ENCODE measurements around the gene SRSF7.
"Not testable (repeated sequence)": the region's sequence is repeated elsewhere in the genome, so short reads cannot be mapped to it uniquely, and the experiment has no call there.

The SRSF7 gene

DNA sequence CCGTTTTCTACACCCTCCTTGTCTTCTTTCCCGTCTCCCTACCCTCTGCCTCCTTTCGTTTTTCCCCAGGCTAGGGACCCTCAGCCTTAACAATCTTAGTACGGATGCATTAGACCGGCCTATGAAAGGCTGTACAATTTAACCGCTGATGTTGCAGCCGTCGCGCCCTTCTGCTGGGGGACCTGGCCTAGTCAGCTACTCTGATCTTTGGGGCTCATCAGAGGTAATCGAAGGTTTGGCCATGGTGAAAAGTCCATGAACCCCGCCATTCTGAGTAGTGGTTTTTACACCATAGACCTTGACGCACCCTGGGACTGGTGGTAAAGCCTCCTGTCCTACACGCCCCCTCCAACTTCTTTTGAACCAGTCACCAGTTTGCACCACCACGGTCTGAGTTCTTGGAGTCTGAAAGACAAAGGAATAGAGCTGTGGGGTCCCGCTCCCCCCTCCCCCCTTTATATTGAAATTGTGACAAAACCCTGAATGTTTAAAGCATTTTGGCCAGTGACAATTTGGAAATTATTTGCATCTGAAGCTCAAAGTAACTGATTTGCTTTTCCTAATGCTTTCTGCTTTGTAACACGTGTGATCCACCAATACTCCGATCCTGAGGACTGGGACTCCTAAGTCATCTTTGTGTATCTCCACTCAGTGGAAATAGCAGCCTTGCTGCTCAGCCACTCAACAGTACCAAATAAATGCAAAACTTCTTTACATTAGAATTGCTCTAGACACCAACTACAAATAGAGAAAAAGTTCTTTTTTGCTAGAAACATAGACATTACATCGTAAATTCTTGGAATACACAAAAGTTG is 642 bp upstream of the SRSF7 start:
- no peak for DNase-seq

DNA sequence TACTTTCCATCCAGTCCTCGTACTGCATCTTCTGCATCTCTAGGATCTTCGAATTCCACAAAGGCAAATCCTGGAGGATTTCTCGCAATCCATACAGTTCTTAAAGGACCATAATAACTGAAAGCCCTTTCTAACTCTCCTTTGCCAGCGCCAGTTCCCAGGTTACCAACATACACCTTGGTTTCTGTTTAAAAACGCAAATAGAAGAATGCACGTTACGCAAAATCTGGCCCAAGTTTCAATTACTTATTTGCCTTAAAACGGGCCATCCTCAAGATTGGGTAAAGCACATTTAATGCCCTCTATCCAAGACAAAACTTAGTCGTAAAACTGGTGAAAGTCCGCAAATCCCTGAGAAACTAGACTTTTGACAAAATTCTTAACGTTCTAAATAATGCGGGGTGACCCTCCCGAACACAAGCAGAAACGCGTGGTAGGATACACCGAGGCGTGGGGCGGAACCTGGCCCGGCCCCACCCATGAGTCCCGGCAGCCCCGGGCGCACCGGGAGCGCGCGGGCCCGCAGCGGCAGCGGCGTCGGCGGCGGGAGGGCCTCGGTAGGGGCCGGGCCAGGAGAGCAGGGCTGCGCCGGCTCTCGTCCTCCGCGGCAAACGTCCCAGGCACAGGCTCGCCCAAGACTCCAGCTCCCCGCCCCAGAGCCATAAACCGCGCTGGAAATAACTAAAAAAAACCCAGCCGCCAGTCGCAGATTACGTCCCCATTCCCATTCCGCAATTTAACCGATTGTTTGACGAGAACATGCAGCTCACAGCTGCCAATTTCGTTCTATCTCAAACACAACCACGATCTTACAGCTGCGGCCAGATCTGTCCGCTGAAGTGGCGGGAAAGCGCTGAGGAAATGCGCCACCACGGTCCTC is 910 bp downstream of the SRSF7 start:
- peak; percentile 51 for DNase-seq

DNA sequence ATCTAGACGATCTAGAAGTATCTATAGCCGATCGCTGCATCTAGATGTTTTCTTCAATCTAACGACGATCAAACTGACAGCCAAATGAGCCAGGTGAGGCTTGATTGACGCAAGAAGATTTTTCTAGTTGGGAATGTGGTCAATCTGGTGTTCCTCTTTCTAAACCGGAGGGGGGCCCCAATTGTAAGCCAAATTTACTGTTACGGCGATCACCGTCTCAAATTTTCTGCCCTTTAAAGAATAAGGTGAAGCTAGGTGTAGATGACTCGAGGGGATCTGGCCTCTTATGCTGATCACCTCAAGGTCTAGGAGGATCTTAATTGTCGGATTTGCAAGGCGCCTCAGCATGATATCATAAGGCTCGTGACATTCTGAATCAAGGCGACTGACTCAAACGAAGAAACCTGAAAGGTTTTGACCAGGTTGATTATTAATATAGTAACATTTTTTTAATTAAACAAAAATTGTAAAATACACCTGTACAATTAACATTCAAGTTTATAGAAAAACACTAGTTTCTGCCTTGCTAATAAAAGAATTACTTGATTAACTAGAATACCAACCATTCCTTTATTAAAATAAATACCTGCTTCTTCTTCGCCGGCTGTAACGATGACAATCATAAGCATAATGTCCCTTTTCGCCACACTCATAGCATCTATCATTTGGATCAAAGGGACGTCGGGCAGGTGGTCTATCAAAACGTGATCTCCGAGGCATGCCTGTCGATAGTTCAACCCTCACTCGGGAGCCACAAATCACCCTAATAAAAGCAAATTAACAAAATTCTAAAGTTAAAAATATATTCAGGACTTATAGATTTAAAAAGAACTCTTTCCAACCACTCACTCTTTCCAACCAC is 2.0 kb downstream of the SRSF7 start:
- no peak for DNase-seq

DNA sequence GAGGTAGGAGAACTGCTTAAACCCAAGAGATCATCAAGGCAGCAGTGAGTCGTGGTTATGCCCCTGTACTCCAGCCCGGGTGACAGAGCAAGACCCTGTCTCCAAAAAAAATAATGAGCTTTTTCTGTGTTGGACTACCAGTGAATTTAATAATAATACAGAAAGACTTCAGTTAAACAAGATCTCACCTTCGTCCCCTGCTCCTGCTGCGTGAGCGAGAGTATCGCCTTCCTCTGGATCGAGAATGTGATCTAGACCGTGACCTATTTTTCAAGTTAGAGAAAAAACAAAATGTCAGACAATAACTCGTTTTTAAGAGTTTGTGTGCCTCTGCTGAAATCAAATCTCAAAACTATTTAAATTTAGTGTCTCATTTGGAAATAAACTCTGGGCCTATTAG is 2.8 kb downstream of the SRSF7 start:
- DNase-seq: no peak

DNA sequence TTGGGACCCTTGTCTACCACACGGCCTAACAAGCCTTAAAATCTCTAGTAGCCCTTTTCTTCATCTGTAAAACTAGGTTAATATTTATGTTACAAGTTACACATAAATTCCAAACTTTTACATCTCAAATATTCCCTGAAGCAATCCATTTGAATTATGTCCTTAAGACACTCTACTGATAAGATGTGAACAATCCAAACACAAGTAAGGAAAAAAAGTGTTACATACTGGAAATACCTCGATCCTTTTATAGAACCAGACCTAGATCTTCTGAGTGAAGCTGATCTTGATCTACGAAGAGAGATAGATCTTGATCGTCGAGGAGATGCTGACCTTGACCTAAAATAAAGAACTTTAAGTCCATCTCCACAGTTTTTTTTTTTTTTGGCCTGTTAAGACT is 3.3 kb downstream of the SRSF7 start:
- DNase-seq: no peak

DNA sequence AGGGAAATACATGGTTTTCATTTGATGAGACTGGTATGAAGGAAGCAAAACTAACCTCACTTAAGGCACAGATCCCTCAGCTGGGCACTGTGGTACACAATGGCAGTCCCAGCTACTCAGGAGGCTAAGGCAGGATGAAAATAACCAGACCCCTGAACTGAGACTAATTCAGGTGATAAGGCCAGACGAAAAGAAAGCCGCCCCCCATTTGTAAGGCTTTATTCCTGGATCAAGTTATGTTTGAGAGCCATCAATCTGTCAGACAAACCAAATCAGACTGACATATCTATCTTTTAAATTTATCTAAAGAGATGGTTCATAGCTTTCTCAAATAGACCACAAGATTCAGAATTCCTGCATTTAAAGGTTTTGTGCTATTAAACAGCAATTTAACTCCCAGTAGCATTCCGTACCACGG is 4.1 kb downstream of the SRSF7 start:
- DNase-seq: no peak

DNA sequence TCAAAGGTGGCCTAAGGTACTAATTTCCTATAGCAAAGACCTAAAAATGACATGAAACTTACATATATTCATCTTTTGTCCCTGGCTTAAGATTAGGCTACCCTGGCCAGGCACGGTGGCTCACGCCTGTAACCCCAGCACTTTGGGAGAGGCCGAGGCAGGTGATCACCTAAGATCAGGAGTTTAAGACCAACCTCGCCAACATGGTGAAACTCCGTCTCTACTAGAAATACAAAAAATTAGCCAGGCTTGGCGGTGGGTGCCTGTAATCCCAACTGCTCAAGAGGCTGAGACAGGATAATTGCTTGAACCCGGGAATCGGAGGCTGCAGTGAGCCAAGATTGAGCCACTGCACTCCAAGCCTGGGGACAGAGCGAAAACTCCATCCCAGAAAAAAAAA is 5.9 kb downstream of the SRSF7 start:
- DNase-seq: no peak

DNA sequence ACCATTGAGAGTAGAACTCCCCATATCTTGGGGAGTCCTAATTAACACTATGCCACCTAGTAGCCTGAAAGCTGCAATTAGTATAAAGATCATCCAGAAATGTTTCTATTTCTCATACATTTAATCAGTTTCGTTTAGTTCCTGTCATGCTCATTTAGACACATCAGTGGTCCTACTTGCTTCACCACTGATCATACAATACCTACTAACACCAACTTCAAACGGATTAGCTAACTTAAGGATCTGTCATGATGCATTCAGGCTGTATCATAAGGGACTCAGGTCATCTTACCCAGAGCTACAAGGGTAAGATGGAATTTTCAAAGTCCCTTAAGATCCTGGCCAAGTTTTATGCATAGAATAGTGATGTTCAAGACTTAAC is 6.8 kb downstream of the SRSF7 start:
- DNase-seq: no peak

DNA sequence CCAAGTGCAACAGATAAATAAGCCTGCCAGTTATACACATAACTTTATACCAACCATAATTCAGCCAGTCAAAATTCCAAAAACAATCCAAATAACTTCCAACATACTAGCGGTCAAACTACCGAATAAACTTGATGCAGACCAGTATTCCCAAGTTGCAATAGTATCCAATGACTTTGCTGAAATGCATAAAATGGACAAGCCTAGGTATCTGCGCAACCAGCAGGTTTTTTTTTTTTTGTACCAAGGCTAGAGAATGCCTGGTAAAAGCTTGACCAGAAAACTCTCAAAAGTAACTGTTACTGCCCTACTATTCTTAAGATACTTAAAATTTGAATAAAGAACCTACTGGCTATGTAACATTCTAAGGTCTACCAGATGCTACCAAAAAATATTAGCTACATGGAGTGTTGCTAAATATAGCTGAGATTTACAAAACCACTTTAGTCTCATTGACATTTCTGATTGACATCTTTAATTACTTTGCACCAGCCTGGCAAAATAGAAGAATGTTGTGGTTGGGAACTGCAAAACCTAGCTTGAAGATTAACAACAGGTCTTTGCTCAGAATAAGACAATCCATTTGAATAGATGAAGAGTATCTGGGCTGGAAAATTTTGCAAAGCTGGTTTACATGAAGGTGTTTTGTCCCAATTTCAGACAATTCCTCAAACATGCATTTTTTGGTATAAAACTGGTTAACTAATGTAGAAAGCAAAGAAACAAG is 7.3 kb downstream of the SRSF7 start:
- DNase-seq: no peak

DNA sequence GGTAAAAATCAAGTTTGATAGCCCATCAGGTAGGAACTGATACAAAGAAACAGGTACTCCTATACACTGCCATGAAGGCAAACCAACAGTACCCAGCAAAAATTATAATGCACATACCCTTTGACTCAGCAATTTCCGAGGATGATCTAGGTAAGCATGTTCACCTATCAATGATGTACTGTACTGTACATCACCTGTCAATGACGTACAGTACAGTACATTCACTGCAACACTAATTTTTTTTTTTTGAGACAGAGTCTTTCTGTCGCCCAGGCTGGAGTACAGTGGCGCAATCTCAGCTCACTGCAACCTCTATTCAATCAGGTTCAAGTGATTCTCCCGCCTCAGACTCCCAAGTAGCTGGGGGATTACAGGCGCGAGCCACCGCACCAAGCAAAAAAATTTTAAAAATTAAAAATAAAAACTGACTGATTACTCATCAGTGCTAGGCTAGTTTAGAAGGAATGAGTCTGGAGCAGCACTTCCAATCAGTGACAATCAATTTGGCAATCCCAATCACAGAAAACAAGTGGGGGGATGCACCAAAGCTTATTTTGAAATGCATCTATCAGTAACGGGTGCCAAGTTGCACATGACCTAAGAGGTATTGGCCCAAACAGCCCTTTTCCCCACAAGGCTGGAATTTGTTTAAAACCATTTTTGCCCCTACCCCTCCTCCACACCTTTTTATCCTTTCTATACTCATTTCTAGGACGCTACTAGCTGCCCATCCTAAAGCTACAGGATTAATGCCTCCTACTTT is 8.2 kb downstream of the SRSF7 start:
- DNase-seq: no peak

DNA sequence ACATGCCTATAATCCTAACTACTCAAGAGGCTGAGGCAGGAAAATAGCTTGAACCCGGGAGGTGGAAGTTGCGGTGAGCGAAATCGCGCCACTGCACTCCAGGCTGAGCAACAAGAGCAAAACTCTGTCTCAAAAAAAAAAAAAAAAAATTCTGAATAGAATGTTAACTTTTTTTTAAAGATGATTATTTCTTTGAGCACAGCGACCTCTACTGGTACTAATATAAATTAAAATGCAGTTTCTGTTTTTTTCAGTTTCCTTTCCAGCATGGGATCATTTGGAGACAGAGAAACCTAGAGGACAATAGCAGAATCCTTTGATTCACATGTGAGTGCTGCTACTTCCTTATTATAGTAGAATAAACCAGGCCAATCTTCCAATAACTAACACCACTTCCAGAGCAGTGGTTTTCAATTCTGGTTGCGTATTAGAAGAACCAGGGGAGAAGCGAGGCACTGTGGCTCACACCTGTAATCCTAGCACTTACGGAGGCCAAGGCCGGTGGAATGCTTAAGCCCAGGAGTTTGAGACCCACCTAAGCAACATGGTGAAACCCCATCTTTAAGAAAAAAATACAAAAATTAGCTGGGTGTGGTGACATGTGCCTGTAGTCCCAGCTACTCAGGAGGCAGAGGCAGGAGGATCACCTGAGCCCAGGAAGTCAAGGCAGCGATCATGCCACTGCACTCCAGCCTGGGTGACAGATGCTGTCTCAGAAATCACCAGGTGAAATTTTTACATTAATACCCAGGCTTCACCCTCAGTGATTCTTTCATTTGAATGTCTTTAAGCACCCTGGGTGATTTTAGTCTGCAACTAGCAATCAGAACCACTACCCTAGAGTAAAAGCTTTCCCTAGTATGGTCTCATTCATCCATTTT is 10.1 kb downstream of the SRSF7 start:
- peak; percentile 54 for DNase-seq

DNA sequence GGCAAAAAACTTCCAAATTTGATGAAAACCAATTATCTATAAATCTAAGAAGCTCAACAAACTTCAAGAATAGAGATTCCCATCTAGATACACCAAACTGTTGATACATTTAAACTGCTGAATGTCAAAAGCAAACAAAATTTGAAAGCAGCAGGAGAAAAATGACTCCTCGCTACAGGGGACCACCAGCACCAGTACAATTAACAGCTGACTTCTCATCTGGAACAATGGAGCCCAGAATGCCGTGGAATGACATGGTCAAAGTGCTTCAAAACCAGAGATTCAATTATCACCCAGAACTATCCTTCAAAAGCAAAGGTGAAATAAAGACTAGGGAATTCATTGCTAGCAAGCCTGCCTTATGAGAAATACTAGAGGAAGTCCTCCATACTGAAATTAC is 11.6 kb downstream of the SRSF7 start:
- DNase-seq: no peak

DNA sequence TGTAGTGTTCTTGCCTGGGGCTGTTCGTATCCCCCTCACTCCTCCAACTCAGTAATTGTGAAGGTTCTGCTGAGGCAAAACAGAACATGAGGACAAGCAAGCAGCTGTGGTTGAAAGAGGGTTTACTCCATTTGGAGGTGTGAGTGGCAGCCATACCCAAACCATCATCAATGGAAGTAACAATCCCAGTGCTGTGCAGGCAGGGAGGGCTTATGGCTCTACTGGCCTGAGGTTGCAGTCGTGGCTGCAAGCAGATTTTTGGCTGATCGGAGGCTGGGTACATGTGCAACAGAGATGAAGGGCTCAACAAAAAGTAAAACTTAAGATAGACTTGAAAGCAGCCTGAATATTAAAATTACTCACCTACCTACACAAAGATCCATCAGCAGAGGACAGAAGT is 13.2 kb downstream of the SRSF7 start:
- DNase-seq: no peak

DNA sequence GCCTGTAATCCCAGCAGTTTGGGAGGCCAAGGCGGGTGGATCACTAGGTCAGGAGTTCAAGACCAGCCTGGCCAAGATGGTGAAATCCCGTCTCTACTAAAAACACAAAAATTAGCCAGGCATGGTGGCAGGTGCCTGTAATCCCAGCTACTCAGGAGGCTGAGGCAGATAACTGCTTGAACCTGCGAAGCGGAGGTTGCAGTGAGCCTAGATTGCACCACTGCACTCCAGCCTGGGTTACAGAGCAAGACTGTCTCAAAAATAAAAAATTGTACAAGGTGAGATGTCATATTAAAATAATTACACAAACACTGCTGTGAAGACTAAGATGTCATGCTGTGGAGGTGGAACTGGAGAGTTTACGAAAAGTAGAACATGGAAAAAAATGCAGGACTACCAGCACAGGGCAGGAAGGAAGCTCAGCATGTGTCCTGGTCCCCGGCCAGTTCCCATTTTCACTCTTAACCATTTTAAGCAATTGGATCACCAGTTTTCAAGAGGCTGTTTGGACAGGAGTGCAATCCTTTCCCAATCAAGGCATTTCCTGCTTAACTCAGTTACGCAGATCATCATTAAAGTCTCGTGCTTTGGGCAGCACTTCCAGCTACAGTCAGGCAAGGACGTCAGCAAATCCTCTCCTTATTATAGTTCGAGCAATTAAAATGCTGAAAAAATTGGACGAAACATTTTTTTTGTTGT is 14.0 kb downstream of the SRSF7 start:
- DNase-seq: not testable (repeated sequence)

DNA sequence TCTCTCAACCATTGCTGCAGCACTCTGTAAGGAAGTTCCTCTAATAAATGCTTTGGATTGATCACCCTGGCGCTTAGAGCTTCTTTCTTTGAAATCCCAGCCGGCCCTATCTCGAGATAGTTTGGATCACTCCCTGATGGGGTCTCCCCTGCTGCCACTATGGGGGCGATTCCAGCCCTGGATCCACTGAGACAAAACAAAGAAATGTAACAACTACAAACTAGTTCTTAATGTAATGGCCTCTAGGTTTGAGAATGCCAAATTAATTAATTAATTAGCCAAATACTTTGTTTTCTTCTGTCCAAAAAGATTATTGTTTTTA is 15.2 kb downstream of the SRSF7 start:
- no peak for DNase-seq

DNA sequence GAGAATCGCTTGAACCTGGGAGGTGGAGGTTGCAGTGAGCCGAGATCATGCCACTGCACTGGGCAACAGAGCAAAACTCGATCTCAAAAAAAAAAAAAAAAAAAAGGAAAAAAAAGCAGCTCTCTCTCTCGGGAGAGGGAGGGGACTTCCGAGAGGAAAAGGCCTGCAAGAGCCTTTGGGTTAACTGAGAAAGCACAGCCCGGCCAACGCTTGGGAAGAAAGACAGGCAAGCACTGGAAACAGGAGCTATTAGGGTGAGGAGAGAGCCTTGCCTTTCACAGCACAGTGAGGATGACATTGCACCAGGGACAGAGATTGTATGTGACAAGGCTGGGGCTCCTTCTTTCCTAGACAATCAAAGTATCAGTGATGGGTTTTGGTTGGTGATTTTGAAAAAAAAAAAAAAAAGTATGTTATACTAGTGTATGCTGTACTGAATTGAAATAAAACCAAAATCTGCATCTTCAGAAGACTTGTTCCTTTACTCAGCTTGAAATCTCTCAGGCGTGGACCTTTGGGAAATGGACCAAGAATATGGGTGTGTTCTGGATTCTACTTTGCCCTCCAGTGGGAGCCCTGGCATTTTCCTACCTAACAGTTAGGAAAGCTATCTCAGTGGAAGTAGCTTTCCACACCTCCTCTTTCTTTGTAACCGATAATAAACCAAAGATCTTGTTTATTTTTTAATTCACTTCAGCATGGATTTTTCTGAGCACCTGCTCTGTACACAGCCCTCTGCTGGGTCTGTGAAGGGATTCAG is 16.7 kb downstream of the SRSF7 start:
- DNase-seq: no peak

DNA sequence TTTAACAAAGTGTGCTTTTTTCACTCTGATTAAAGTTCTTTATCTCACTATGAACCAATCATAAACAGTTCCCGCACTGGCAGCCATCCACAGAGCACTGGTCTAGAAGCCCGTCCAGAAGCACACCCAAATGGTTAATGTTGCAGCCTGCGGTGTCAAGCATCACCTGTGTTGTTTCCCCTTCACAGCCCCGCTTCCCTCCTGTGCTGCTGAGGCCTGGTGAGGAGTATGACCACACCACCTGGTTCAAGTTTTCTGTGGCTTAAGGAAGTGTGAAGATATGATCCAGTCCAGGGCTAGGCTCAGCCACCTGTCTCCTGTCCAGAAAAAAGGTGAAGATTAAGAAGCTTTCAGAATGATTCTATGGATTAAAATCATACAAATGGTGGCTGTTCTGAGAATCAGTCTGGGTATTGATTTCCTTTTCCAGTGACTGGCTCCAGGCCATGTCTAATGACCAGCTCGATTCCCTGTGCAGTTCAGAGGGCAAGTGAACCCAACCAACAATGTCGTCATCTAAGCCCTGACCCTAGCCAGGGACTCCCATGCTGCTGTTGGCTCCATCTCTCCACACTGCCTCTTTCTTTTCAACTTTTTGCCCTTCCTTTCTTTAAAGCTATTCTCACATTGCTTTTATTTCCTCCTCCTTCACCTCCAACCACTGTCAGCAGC is 17.7 kb downstream of the SRSF7 start:
- no peak for DNase-seq

DNA sequence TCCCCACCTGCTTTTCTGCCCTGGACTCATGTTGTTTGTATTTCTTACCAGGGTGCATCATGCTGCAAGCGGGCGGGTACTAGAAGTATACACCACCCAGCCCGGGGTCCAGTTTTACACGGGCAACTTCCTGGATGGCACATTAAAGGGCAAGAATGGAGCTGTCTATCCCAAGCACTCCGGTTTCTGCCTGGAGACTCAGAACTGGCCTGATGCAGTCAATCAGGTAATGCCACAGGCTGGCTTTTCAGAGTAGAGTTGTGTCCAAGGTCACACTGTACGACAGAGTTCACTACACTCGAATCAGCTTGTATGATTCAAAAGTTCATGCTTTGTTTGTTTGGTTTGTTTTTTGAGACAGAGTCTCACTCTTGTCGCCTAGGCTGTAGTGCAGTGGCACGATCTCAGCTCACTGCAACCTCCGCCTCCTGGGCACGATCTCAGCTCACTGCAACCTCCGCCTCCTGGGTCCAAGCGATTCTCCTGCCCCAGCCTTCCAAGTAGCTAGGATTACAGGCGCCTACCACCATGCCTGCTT is 19.4 kb downstream of the SRSF7 start:
- no peak for DNase-seq

DNA sequence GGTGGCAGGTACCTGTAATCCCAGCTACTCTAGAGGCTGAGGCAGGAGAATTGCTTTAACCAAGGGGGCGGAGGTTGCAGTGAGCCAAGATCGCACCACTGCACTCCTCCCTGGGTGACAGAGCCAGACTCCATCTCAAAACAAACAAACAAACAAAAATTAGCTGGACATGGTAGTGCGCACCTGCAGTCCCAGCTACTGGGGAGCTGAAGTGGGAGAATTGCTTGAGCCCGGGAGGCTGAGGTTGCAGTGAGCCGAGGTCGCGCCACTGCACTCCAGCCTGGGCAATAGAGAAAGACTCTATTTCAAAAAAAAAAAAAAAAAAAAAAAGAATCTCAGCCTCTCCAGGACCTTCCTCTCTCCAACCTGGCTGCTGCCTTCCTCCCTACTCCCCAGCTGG is 20.1 kb downstream of the SRSF7 start:
- no peak for DNase-seq
